MCF 10A (cell line): ENCODE results near the gene PCIF1. TPM values are rescaled to one million over a fixed set of nuclear protein-coding genes. Genes with fewer than 3 reads are reported as not detected.

Source experiments
- BruUV-seq: library from RNA; stranded (reverse); fragments of 400-500 nt; replicated peaks from 2 replicates; lab custom pipeline; 2021; lab: Mats Ljungman, UMichigan
- CTCF ChIA-PET: fragments of 300-600 bp; sonication (Branson Sonifier 250); formaldehyde crosslinking; extraction: SDS; loops from one replicate; lab custom pipeline; 2021; ENCODE audit warnings: antibody characterized with exemption, inconsistent platforms; lab: Yijun Ruan, JAX
- POLR2A ChIA-PET: fragments of 300-600, 350-650 bp; sonication (Branson Sonifier 250); formaldehyde crosslinking; extraction: SDS; loops from one replicate; lab custom pipeline; 2020; ENCODE audit warnings: antibody characterized with exemption, inconsistent platforms; lab: Yijun Ruan, JAX
- DNase-seq: peaks from one replicate; pipeline ENCODE4 v3.0.0-alpha.2; 2018; ENCODE audit not compliant: unreplicated experiment
- H3K27ac Mint-ChIP-seq: one replicate; pipeline ENCODE4 v1.8.0; 2022; ENCODE audit warnings: mild to moderate bottlenecking, low read depth, mixed read lengths; ENCODE audit not compliant: unreplicated experiment
- H3K27me3 Mint-ChIP-seq: one replicate; pipeline ENCODE4 v1.8.0; 2022; ENCODE audit warnings: mixed read lengths; ENCODE audit not compliant: insufficient read depth, unreplicated experiment
- H3K36me3 Mint-ChIP-seq: one replicate; pipeline ENCODE4 v1.8.0; 2022; ENCODE audit warnings: mild to moderate bottlenecking, moderate library complexity, mixed read lengths; ENCODE audit not compliant: insufficient read depth, unreplicated experiment
- H3K4me1 Mint-ChIP-seq: one replicate; pipeline ENCODE4 v1.8.0; 2022; ENCODE audit warnings: mixed read lengths; ENCODE audit not compliant: insufficient read depth, unreplicated experiment
- H3K4me3 Mint-ChIP-seq: one replicate; pipeline ENCODE4 v1.8.0; 2022; ENCODE audit warnings: mild to moderate bottlenecking, moderate library complexity, mixed read lengths; ENCODE audit not compliant: unreplicated experiment
- H3K9me3 Mint-ChIP-seq: one replicate; pipeline ENCODE4 v1.8.0; 2022; ENCODE audit warnings: mixed read lengths; ENCODE audit not compliant: unreplicated experiment
- CTCF ChIP-seq: fragments of 200-600 bp; IDR thresholded peaks from one replicate; pipeline ENCODE4 v1.8.0; 2022; ENCODE audit warnings: antibody characterized with exemption, mild to moderate bottlenecking; ENCODE audit not compliant: unreplicated experiment
- intact Hi-C: fragments of 100-400 bp; cut with micrococcal nuclease; formaldehyde crosslinking; loops from 2 replicates; pipeline ENCODE4 v1.14.1; 2022
- total RNA-seq: library from RNA; stranded (reverse); gene quantifications from 2 replicates; pipeline ENCODE4 v1.2.3, GENCODE V29; 2022

PCIF1 gene
- total RNA-seq, 1 experiment from 2014 or later, result 20.5 TPM

- BruUV-seq, result no TSS peak
- Mint-ChIP-seq H3K36me3 (peaks cover 52% of the 10 kb centered on the region), H3K4me3 (no peak overlapping the region), H3K4me1 (peaks cover 19% of the 10 kb centered on the region), H3K9me3 (no peaks in the 10 kb centered on the region), H3K27ac (no peak overlapping the region), H3K27me3 (no peaks in the 10 kb centered on the region)
- CTCF ChIA-PET, result interaction anchor here (0.7 to 13.5 kb wide), 49 partner anchors 9 to 1201 kb away, joined by 3 to 200 read pairs (median 5); partner anchors contain the start of gene ZSWIM1
- intact Hi-C loops, result no loop called here
- POLR2A ChIA-PET, result interaction anchor here (0.6 to 6.0 kb wide), 23 partner anchors 8 to 1143 kb away, joined by 3 to 123 read pairs (median 7); partner anchors contain the start of genes CTSA, NCOA5, NEURL2 and PCIF1
- no peak for DNase-seq
- no peak for TF ChIP-seq CTCF
These were observed 34.6 kb downstream of the PCIF1 start for GRCh38 chr20:45968801-45969711.

GRCh38 chr20:45969712-45970634, 35.5 kb downstream of the PCIF1 start:
- TF ChIP-seq CTCF, result peak; percentile 37
- Mint-ChIP-seq H3K9me3 (no peaks in the 10 kb centered on the region), H3K27ac (peak overlapping the region; percentile 100), H3K4me3 (peak overlapping the region; percentile 71), H3K4me1 (peaks cover 24% of the 10 kb centered on the region), H3K36me3 (peaks cover 44% of the 10 kb centered on the region), H3K27me3 (no peaks in the 10 kb centered on the region)
- ChIA-PET POLR2A (interaction anchor here (0.6 to 6.0 kb wide), 29 partner anchors 9 to 1142 kb away, joined by 3 to 123 read pairs (median 7); partner anchors contain the start of genes ACOT8, CTSA, DNTTIP1 and NCOA5), CTCF (interaction anchor here (0.6 to 13.5 kb wide), 70 partner anchors 9 to 1202 kb away, joined by 3 to 200 read pairs (median 4); partner anchors contain the start of gene ZSWIM1)
- intact Hi-C loops, result no loop called here
- BruUV-seq, result TSS peak; percentile 35
- DNase-seq, result peak; percentile 81

- CTCF ChIA-PET, result interaction anchor here (0.5 to 13.5 kb wide), 46 partner anchors 8 to 716 kb away, joined by 3 to 200 read pairs (median 5); partner anchors contain the start of gene ZSWIM1
- intact Hi-C loops, result loop anchor here (1.0 kb wide), 1 partner anchor 114 kb away; no protein-coding TSS in a partner anchor
These were observed 36.4 kb downstream of the PCIF1 start for GRCh38 chr20:45970646-45971424.

More at GRCh38 chr20:45970646-45971424, 36.4 kb downstream of the PCIF1 start:
- H3K36me3 Mint-ChIP-seq, result peaks cover 41% of the 10 kb centered on the region
- H3K27ac Mint-ChIP-seq, result peak overlapping the region; percentile 100
- POLR2A ChIA-PET, result interaction anchor here (0.7 to 6.0 kb wide), 27 partner anchors 12 to 467 kb away, joined by 3 to 123 read pairs (median 8); partner anchors contain the start of genes ACOT8, CTSA, DNTTIP1 and NCOA5
- no peak for DNase-seq
- no peak for TF ChIP-seq CTCF
- H3K9me3 Mint-ChIP-seq, result no peaks in the 10 kb centered on the region
- H3K4me3 Mint-ChIP-seq, result peak overlapping the region; percentile 71
- no peaks in the 10 kb centered on the region for H3K27me3 Mint-ChIP-seq
- no TSS peak for BruUV-seq
- H3K4me1 Mint-ChIP-seq, result peaks cover 25% of the 10 kb centered on the region
